HL-60/S4 treated with retinoic acid at 250 ng/mL for 4 days and 3 days (cell line): ENCODE results near the gene SLC16A6.
"Not testable (repeated sequence)": the region's sequence is repeated elsewhere in the genome, so short reads cannot be mapped to it uniquely, and the experiment has no call there.

Experiments
- in situ Hi-C: fragments of 300-500 bp; cut with MboI; formaldehyde crosslinking; loops from 2 replicates; pipeline ENCODE4 v1.7.0; 2022; ENCODE audit warnings: low sequenced_read_pairs

SLC16A6 gene

DNA sequence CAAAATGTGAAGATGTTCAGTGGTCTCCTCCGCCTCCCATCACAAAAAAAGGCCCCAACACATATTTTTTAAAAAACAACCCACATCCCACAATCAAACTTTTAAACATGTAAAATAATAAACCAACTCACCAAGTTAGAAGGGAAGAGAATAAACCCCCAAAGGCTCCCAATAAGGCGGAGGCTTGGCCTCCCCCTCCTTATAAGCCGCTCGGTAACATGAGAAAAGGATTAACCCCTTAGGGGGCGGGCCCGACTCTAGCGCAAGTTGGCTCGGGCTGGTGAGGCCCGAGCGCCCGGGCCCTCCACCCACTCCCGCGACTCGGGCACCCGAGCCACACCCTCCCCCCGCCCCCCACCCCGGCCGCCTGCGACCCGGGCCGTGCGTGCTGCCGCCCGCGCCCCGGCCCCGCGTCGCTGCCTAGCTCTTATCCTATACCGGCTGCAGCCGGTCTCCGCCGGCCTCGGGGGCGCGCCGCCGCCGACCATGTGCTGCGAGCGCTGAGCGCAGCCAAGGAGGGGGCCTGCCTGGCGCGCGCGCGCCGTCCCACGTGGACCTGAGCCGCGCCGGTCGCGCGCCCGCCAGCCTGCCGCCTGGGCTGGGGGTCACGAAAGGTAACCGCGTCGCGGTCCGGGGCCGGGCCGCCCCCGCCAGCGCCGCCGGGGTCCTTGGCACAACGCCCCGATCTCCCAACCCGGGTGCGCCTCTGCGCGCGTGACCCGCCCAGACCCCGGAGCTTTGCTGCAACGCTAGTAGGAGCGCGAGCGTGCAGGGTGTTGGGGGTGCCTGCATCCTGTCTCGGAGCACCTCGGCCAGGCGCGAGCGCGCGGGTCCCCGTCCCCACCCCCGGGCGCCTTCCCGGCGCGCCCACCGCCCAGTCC lies at the start of gene SLC16A6, which contains the start of gene ARSG:
Gene SLC16A6 (minus strand): TSS at position 173 of the 881 bp plus-strand sequence. CDS start 12,807 bp downstream, outside the sequence.
Gene ARSG (plus strand): TSS at position 541 of the 881 bp plus-strand sequence. CDS start 15,999 bp downstream, outside the sequence.
- in situ Hi-C loops, result no loop called here

DNA sequence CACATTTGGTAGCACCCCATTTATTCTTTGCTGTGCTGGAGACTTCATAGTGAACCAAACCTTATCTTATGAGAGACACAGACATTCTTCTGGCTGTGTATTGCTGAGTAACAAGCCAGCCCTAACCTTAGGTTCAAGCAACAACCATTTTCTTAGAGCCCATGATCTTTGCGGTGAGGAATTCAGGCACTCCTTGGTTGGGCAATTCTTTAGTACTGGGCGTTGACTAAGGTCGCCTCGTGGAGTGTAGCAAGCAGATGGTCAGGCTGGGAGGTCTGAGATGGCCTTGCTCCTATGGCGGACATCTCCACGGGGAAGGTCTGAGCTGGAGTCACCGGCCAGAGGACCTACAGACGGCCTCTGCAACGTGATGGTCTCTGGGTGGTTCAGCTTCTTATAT lies 43.5 kb upstream of the SLC16A6 start:
- in situ Hi-C loops, result no loop called here

DNA sequence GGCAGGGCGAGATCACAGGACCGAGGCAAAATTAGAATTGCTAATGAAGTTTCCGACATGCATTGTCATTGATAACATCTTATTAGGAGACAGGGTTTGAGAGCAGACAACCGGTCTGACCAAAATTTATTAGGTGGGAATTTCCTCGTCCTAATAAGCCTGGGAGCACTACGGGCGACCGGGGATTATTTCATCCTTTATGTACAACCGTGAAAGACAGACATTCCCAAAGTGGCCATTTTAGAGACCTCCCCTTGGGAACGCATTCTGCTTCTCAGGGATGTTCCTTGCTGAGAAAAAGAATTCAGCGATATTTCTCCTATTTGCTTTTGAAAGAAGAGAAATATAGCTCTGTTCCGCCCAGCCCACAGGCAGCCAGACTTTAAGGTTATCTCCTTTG lies 41.0 kb upstream of the SLC16A6 start:
- in situ Hi-C loops, result not testable (repeated sequence)

DNA sequence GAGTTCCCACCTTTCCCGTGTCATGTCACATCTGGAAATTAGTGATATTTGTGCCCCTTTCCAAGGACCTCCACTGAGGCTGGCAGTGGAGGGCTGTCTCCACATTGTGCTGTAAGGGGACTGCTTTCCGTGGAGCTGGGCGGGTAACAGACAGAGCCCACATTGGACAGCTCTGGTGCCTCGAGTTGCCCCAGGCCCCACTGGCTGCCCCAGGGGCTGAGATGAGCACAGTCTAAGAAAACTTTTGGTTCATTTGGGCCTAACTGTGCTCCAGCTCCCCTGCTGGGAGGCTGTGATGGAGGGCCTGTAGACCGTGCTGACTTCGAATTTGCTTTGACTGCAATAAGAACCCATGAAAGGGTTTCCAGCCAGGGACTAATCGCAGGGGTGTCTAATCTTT lies 38.4 kb upstream of the SLC16A6 start:
- in situ Hi-C loops, result no loop called here

- in situ Hi-C loops, result no loop called here
Measured at GRCh38 chr17:68328676-68329075, 37.7 kb upstream of the SLC16A6 start.

DNA sequence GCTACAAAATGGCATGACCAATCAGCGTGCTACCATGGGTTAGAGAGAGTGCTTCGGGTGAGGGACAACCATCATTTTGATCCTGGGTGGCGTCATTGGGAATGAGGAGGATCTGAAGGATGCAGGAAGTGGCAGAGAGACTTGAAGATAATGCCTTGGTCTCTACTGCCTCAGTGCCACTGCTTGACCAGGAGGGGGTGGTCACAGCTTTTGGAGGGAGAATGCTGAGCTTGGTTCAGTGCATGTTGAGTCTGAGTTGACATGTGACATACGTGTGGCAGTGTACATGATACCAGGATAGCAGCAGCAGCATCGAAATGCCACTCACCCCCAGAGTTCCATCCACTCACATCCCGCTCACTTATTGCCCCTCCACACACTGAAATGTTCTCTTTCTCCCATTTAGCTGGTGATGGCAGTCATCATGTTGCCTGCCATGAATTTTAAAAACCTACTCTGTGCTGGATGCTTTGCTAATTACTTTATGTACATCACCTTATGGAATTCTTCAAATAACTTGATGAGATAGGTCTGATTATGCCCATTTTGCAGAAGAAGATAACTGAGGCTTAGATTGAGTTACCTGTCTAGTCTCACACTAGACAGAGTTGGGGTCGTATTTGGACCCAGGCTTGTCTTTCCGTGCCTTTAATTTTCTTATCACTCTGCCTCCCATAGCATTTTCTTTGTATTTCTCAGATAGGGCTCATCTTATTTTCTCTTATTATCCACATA lies 37.1 kb upstream of the SLC16A6 start:
- in situ Hi-C loops, result no loop called here

DNA sequence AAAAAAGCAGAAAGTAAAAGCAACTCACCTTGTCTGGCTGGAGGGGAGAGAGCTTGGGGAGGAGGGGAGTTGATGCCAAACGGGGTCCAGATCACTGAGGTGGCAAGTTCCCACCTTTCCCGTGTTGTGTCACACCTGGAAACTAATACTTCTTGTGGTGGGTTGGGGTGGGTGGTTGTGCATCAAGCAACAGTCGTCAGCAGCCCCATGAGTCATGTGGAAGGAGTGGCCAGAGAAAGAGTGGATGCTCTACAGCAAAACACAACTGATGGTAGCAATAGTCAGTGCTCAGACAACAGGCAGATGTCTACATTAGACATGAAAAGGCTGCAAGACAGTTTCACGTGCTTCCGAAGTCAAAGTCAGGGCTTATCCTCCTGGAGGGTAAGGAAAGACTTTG lies 35.8 kb upstream of the SLC16A6 start:
- in situ Hi-C loops, result no loop called here

GRCh38 chr17:68325961-68326360 lies 35.0 kb upstream of the SLC16A6 start:
- in situ Hi-C loops, result no loop called here

DNA sequence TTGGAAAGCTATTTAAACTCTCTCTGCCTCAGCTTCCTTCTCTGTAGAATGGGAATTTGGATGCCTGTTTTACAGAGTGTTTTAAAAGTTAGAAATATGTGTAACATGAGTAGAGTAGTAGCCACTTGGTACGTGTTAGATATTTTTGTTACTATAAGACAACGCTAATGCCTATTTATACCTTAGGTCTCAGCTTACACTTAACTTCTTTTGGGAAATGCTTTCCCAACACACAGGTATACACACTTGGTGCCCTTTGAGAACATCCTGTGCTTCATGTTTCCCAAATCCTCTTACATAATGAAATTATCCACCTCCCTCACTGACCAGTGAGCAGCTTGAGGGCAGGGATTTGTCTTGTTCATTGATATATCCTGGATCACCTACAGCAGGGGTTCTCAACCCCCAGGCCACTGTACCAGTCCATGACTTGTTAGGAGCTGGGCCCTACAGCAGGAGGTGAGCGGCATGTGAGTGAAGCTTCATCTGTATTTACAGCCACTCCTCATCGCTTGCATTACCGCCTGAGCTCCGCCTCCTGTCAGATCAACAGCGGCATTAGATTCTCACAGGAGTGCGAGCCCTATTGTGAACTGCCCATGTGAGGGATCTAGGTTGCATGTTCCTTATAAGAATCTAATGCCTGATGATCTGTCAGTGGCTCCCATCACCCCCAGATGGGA lies 33.9 kb upstream of the SLC16A6 start:
- in situ Hi-C loops, result no loop called here

GRCh38 chr17:68324114-68324513 lies 33.2 kb upstream of the SLC16A6 start:
- in situ Hi-C loops, result no loop called here

DNA sequence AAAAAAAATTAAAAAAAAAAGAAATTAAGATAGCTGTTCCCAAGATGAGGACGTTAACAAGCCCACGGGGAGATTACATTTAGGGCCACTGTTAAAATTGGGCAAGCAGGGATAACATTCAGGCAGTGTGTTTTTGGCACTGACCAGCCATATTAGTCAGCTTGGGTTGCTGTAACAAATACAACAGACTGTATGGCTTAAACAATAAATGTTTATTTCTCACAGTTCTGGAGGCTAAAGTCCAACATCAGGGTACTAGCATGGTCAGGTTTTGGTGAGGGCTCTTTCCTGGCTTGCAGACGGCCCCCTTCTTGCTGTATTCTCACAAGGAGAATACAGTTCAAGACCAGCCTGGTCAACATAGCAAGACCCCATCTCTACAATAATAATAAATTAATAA lies 31.7 kb upstream of the SLC16A6 start:
- in situ Hi-C loops, result no loop called here

DNA sequence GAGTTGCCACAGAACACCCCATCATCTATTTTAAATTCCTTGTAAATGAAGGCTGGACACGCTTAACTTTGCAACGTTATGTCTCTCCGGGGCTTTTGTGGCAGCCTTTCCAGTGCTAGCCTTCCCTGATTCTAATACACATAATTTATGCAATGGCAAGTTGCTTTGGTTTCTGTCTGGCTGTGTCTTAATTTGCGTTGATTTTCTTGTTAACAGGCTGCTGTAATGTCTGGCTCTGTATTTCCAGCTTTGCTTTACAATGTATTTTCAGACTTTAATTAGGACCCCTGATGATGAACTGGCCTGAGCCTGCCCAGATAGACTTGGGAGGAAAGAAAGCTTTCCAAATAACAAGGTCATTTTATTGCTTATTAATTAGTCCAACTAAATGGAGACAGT lies 30.6 kb upstream of the SLC16A6 start:
- in situ Hi-C loops, result no loop called here

- in situ Hi-C loops, result no loop called here
Measured at GRCh38 chr17:68320943-68321555, 30.1 kb upstream of the SLC16A6 start.

- in situ Hi-C loops, result no loop called here
Measured at GRCh38 chr17:68320311-68320865, 29.5 kb upstream of the SLC16A6 start.

- in situ Hi-C loops, result no loop called here
Measured at GRCh38 chr17:68319410-68320162, 28.7 kb upstream of the SLC16A6 start.

DNA sequence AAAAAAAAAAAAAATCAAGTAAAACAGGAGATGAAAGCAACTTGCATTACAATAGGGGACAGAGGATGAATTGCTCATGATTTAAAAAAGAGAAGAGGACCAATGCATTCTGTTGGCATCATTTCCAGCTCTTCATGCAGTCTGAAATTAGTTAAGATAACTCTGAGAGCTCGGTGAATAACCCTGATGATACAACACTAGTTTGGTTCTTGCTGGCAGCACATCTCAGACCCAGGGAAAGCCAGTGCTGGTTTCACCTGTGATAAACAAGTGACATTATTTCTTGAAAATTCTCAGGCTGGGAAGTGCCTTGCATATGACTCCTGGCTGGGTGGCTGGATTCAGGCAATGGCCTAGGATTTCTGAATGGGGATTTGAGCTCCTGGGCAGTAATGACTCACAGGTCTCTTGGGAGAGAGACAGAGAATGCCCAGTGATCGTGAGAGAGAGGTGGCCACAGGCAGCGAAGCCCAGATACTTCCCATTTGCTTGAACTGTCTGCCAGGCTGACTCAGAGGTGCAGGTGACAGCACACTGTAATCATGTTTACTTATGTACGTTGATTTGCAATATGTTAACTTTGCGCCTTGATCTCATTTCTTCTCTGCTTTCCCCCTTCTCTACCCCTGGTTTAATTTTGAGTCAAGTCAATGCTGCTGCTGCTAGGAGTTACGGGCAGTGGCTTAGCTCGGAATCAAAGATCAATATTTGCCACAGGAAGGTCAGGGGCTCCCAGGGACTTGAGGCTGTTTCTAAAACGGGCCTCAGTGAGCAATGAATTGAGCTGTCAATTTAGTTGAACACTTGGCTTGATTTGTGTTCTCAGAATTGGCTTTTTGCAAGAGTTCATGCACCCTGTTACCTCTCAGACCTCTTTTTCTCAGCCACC lies 27.4 kb upstream of the SLC16A6 start:
- in situ Hi-C loops, result no loop called here

GRCh38 chr17:68317458-68317857 lies 26.5 kb upstream of the SLC16A6 start:
- in situ Hi-C loops, result no loop called here

GRCh38 chr17:68315930-68316329 lies 25.0 kb upstream of the SLC16A6 start:
- in situ Hi-C loops, result no loop called here
